ENCODE data around the gene RETSAT.

Gene RETSAT

DNA sequence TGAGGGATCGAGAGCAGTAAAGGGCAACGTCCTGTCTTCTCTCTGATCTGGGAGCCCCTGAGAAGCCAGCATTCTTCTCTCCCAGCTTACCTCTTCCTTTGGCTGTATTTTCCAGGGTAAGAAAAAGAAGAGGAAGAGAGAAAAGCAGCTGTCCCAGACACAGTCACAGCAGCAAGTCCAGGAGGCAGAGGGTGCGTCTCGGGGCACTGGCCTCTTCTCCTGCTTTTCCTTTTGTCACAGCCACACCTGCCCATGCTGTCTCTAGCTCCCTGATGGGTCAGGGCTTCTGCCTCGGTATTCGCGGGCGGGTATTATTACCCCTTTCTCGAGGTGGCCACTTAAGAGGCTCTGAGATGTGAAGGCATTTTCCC lies 46.8 kb downstream of the RETSAT start:
- DNase-seq, result no peak

DNA sequence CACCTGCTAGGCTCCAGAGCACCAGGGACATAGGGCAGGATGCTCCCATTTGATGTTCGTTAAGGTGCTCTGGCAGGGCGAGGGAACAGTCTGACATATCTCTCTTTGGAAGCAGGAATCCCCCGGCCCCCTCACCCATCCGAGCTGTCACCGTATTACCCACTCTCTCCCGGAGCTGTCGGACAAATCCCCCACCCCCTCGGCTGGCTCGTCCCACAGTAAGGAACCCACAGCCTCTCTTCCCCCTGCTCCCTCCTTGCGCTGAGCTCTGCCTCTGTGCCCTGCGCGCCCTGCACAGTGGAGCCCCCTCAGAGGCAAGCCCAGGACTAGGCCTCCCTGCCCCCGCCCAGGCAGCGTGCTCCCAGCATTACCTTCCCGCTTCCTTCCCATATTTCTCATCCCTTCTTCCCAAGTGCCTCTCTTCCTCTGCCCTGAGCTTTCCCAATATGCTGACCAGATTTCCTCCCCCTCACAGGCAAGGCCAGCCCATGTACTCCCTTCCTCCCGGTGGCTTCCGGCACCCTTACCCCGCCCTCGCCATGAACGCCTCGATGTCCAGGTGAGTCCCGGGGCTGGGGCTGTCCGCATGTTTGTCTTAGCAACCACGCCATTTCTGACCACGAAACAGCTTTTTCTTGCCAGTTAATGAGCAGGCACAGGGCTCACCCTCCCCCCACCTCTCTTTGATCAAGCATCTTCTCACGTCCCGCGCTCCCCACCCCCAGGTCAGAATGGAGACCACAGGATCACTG lies 50.4 kb downstream of the RETSAT start:
- no peak for DNase-seq

DNA sequence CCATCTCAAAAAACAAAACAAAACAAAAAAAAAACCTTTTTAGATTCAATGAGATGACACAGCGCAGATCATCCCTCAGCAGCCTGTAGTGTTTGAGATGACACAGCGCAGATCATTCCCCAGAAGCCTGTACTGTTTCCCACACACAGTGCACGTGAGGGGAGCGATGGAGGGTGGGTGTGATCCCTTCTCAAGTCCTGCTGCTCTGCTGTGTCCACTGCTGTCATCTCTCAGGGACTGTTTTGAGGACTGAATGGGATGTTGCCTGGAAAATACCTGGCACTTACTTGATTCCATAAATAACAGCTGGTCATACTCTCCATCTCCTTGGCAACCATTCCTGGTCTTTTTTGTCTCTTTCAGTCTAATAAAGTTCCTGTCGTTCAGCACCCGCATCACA lies 52.2 kb downstream of the RETSAT start:
- no peak for DNase-seq
